ENCODE results near the gene ZNF765. TPM values are rescaled to one million over a fixed set of nuclear protein-coding genes. Genes with fewer than 3 reads are reported as not detected.

ZNF765 gene
- total and polyA plus RNA-seq, 2 experiments from 2014 or later: 10.3 to 33.4 TPM

GRCh38 chr19:53471916-53472315 lies 77.0 kb downstream of the ZNF765 start:
- Histone ChIP-seq H3K79me2 (replicated peaks; ENCODE audit: insufficient read depth) (peaks cover 61% of the 10 kb centered on the region), H3K36me3 (ENCODE audit: insufficient read depth) (no peaks in the 10 kb centered on the region), H4K20me1 (replicated peaks; ENCODE audit: insufficient read depth) (peaks cover 13% of the 10 kb centered on the region; the same call in 1 of the 2 replicates), H3K27me3 (ENCODE audit: insufficient read depth) (no peaks in the 10 kb centered on the region), H3K9me2 (ENCODE audit: insufficient read depth) (no peaks in the 10 kb centered on the region), H3K4me2 (no peak overlapping the region), H3F3A (replicated peaks; ENCODE audit: low read depth) (no peaks in the 10 kb centered on the region), H3K27ac (ENCODE audit: low read depth) (no peak overlapping the region), H3K4me1 (ENCODE audit: insufficient read depth) (peaks cover 17% of the 10 kb centered on the region), H3K4me3 (no peak overlapping the region), H2AFZ (no peak overlapping the region)
- DNase-seq (ENCODE audit: low spot score): no peak
- Mint-ChIP-seq H3K36me3 (ENCODE audit: low read depth) (peaks cover 26% of the 10 kb centered on the region), H3K9me3 (no peaks in the 10 kb centered on the region), H3K27me3 (ENCODE audit: insufficient read depth, low read depth, poor library complexity) (peaks cover 4% of the 10 kb centered on the region), H3K4me1 (peaks cover 30% of the 10 kb centered on the region), H3K4me3 (no peak overlapping the region; the same call in 2 of the 3 replicates), H3K27ac (no peak overlapping the region)
- ATAC-seq: no peak
- TF ChIP-seq ZNF462 (CRISPR knock-in tag; IDR thresholded peaks at IDR 0.05): no peak
- no peak for TF ChIP-seq NANOG (IDR thresholded peaks at IDR 0.05; ENCODE audit: borderline replicate concordance)
- TF ChIP-seq POLR2AphosphoS5 (IDR thresholded peaks at IDR 0.05; ENCODE audit: low read depth): no peak
- TF ChIP-seq JUNB (IDR thresholded peaks at IDR 0.05; ENCODE audit: unreplicated experiment): no peak
- TF ChIP-seq ETS1 (IDR thresholded peaks at IDR 0.05): no peak
- no peak for TF ChIP-seq CTCF (conservative IDR thresholded peaks at IDR 0.05; ENCODE audit: low read depth in 2 of 2)
- no peak for TF ChIP-seq STAT1 (IDR thresholded peaks at IDR 0.05; ENCODE audit: unreplicated experiment)
- TF ChIP-seq ZNF331 (CRISPR knock-in tag; IDR thresholded peaks at IDR 0.05; ENCODE audit: low read depth): no peak
- TF ChIP-seq REST (IDR thresholded peaks at IDR 0.05; ENCODE audit: unreplicated experiment): no peak
- no peak for TF ChIP-seq ZNF114 (CRISPR knock-in tag; IDR thresholded peaks at IDR 0.05)
